ENCODE data around the gene PIH1D2. TPM values are rescaled to one million over a fixed set of nuclear protein-coding genes. Genes with fewer than 3 reads are reported as not detected.

PIH1D2 gene
- total and polyA plus RNA-seq, 9 of the 15 experiments (the other 6 are each of a cell fraction or from before 2014, with no cell fraction given) = 1.5 to 5.4 (median 3.0) TPM

GRCh38 chr11:112024773-112025678, 48.8 kb downstream of the PIH1D2 start, which contains the start of gene DLAT (continued):
- peak; percentile 57; the same call in 1 of the 2 replicates for TF ChIP-seq ZBTB7A (IDR thresholded peaks at IDR 0.05; ENCODE audit: borderline replicate concordance, control insufficient read depth, low read depth, low read length)
- peak; percentile 76 for TF ChIP-seq GABPB1 (CRISPR knock-in tag; IDR thresholded peaks at IDR 0.05)
- TF ChIP-seq, protein P1, sequence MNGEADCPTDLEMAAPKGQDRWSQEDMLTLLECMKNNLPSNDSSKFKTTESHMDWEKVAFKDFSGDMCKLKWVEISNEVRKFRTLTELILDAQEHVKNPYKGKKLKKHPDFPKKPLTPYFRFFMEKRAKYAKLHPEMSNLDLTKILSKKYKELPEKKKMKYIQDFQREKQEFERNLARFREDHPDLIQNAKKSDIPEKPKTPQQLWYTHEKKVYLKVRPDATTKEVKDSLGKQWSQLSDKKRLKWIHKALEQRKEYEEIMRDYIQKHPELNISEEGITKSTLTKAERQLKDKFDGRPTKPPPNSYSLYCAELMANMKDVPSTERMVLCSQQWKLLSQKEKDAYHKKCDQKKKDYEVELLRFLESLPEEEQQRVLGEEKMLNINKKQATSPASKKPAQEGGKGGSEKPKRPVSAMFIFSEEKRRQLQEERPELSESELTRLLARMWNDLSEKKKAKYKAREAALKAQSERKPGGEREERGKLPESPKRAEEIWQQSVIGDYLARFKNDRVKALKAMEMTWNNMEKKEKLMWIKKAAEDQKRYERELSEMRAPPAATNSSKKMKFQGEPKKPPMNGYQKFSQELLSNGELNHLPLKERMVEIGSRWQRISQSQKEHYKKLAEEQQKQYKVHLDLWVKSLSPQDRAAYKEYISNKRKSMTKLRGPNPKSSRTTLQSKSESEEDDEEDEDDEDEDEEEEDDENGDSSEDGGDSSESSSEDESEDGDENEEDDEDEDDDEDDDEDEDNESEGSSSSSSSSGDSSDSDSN (IDR thresholded peaks at IDR 0.05; ENCODE audit: borderline replicate concordance in 1 of 2, low read depth in 2 of 2, low read length in 2 of 2) = 0 out of 4 replicates have a peak, but pooled peaks of 1 of the 2 experiments have one; percentile 30
- no peak for TF ChIP-seq KAT2B (IDR thresholded peaks at IDR 0.05; ENCODE audit: low read depth, low read length)
- TF ChIP-seq ZNF583 (CRISPR knock-in tag; IDR thresholded peaks at IDR 0.05) = 0 out of 2 replicates have a peak, but pooled peaks have one; percentile 41
- TF ChIP-seq TAF7 (tag; IDR thresholded peaks at IDR 0.05) = peak; percentile 91
- no peak for TF ChIP-seq KDM2B (CRISPR knock-in tag; IDR thresholded peaks at IDR 0.05)
- 0 out of 2 replicates have a peak, but pooled peaks have one; percentile 39 for TF ChIP-seq ZNF764 (CRISPR knock-in tag; IDR thresholded peaks at IDR 0.05; ENCODE audit: low read depth)
- TF ChIP-seq ZNF212 (CRISPR knock-in tag; IDR thresholded peaks at IDR 0.05) = 0 out of 2 replicates have a peak, but pooled peaks have one; percentile 44
- no peak for TF ChIP-seq MED1 (CRISPR knock-in tag; IDR thresholded peaks at IDR 0.05; ENCODE audit: borderline replicate concordance)
- no peak for TF ChIP-seq RUNX1 (IDR thresholded peaks at IDR 0.05; ENCODE audit: low read depth)
- peak; percentile 82; the same call in 1 of the 2 replicates for TF ChIP-seq FOXK1 (CRISPR knock-in tag; IDR thresholded peaks at IDR 0.05; ENCODE audit: borderline replicate concordance)
- peak; percentile 98 for TF ChIP-seq SUPT5H (IDR thresholded peaks at IDR 0.05)
- TF ChIP-seq ZNF785 (CRISPR knock-in tag; IDR thresholded peaks at IDR 0.05) = no peak
- peak; percentile 48 for TF ChIP-seq RBM22 (IDR thresholded peaks at IDR 0.05; ENCODE audit: low read depth, low read length, poor library complexity, severe bottlenecking)
- TF ChIP-seq, protein P2, sequence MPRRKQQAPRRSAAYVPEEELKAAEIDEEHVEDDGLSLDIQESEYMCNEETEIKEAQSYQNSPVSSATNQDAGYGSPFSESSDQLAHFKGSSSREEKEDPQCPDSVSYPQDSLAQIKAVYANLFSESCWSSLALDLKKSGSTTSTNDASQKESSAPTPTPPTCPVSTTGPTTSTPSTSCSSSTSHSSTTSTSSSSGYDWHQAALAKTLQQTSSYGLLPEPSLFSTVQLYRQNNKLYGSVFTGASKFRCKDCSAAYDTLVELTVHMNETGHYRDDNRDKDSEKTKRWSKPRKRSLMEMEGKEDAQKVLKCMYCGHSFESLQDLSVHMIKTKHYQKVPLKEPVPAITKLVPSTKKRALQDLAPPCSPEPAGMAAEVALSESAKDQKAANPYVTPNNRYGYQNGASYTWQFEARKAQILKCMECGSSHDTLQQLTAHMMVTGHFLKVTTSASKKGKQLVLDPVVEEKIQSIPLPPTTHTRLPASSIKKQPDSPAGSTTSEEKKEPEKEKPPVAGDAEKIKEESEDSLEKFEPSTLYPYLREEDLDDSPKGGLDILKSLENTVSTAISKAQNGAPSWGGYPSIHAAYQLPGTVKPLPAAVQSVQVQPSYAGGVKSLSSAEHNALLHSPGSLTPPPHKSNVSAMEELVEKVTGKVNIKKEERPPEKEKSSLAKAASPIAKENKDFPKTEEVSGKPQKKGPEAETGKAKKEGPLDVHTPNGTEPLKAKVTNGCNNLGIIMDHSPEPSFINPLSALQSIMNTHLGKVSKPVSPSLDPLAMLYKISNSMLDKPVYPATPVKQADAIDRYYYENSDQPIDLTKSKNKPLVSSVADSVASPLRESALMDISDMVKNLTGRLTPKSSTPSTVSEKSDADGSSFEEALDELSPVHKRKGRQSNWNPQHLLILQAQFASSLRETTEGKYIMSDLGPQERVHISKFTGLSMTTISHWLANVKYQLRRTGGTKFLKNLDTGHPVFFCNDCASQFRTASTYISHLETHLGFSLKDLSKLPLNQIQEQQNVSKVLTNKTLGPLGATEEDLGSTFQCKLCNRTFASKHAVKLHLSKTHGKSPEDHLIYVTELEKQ (CRISPR knock-in tag; IDR thresholded peaks at IDR 0.05) = no peak
- TF ChIP-seq, protein P3, sequence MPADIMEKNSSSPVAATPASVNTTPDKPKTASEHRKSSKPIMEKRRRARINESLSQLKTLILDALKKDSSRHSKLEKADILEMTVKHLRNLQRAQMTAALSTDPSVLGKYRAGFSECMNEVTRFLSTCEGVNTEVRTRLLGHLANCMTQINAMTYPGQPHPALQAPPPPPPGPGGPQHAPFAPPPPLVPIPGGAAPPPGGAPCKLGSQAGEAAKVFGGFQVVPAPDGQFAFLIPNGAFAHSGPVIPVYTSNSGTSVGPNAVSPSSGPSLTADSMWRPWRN (IDR thresholded peaks at IDR 0.05; ENCODE audit: low read depth) = peak; percentile 40; the same call in 1 of the 2 replicates
- 0 out of 2 replicates have a peak, but pooled peaks have one; percentile 49 for TF ChIP-seq KLF6 (CRISPR knock-in tag; IDR thresholded peaks at IDR 0.05; ENCODE audit: borderline replicate concordance)
- TF ChIP-seq POLR2H (tag; IDR thresholded peaks at IDR 0.05; ENCODE audit: low read depth) = peak; percentile 77
- no peak for TF ChIP-seq ETV1 (tag; conservative IDR thresholded peaks at IDR 0.05; ENCODE audit: low read depth)
- no peak for TF ChIP-seq PYGO2 (tag; IDR thresholded peaks at IDR 0.05)
